ENCODE measurements around the gene DGKI. TPM values are rescaled to one million over a fixed set of nuclear protein-coding genes. Genes with fewer than 3 reads are reported as not detected.

Gene DGKI
- total and polyA plus RNA-seq, 2 donors (not counting 1 experiment from before 2014, with no cell fraction given) = not detected

DNA sequence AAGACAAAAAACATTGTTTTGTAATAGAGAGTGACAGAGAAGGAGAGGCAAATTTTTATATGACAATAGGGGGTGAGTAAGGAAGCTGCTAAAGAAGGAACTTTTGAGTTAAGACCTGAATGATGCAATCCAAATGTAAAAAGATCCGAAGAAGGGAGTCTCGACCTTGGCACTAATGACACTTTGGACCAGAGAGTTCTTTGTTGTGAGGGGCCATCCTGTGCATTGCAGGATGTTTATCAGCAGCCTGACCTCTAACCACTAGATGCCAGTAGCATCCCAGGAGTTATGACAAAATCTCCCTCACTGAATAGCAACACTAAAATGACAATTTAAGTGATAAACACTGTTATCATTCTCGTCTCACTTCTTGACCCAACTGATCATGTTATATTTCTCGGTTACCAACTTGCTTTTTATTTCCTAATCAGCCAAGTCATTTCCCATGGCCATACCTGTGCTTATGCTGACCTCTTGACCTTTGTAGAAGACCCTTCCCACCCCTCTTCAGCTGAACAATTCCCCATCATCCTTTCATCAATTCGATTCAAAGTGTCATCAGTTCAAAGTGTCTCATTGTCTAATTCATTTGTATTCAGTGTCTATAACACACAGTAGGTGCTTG lies 30.0 kb downstream of the DGKI start:
- Mint-ChIP-seq H3K4me3 (no peak overlapping the region), H3K4me1 (no peaks in the 10 kb centered on the region), H3K27ac (no peak overlapping the region), H3K9me3 (ENCODE audit: insufficient read depth) (no peaks in the 10 kb centered on the region), H3K27me3 (peaks cover 14% of the 10 kb centered on the region)
- Histone ChIP-seq H3K79me2 (ENCODE audit: control insufficient read depth, insufficient read depth, low read length) (no peaks in the 10 kb centered on the region), H3K4me3 (ENCODE audit: control extremely low read depth in 1 of 5, extremely low read depth in 1 of 5, insufficient read depth in 1 of 5, low read depth in 2 of 5, low read length in 4 of 5) (no peak overlapping the region), H3K4me2 (replicated peaks; ENCODE audit: low read depth, low read length, poor library complexity, severe bottlenecking) (no peak overlapping the region), H3K9ac (ENCODE audit: low read length) (no peak overlapping the region), H3K27ac (ENCODE audit: low read length in 2 of 2) (no peak overlapping the region), H3K36me3 (replicated peaks in 1 of 2; ENCODE audit: control extremely low read depth in 1 of 2, control insufficient read depth in 1 of 2, extremely low read depth in 1 of 2, insufficient read depth in 2 of 2, low read length in 1 of 2) (no peaks in the 10 kb centered on the region), H4K20me1 (ENCODE audit: control insufficient read depth, insufficient read depth, low read length, poor library complexity, severe bottlenecking) (no peaks in the 10 kb centered on the region), H2AFZ (ENCODE audit: insufficient read depth, low read depth, low read length, poor library complexity, severe bottlenecking) (no peak overlapping the region), H3K4me1 (ENCODE audit: control insufficient read depth in 2 of 2, insufficient read depth in 2 of 2, low read length in 2 of 2) (no peaks in the 10 kb centered on the region), H3K9me3 (ENCODE audit: control extremely low read depth in 1 of 3, control insufficient read depth in 2 of 3, insufficient read depth in 1 of 3, low read length in 2 of 3) (no peaks in the 10 kb centered on the region), H3K27me3 (replicated peaks in 1 of 4; ENCODE audit: control extremely low read depth in 1 of 4, control insufficient read depth in 3 of 4, insufficient read depth in 4 of 4, low read length in 3 of 4) (no peaks in the 10 kb centered on the region)
- POLR2A ChIA-PET = no interaction called here
- TF ChIP-seq, protein P1, sequence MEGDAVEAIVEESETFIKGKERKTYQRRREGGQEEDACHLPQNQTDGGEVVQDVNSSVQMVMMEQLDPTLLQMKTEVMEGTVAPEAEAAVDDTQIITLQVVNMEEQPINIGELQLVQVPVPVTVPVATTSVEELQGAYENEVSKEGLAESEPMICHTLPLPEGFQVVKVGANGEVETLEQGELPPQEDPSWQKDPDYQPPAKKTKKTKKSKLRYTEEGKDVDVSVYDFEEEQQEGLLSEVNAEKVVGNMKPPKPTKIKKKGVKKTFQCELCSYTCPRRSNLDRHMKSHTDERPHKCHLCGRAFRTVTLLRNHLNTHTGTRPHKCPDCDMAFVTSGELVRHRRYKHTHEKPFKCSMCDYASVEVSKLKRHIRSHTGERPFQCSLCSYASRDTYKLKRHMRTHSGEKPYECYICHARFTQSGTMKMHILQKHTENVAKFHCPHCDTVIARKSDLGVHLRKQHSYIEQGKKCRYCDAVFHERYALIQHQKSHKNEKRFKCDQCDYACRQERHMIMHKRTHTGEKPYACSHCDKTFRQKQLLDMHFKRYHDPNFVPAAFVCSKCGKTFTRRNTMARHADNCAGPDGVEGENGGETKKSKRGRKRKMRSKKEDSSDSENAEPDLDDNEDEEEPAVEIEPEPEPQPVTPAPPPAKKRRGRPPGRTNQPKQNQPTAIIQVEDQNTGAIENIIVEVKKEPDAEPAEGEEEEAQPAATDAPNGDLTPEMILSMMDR (IDR thresholded peaks at IDR 0.05) = no peak
- CTCF ChIA-PET = no interaction called here
- DNase-seq = no peak
- ATAC-seq (ENCODE audit: low read depth) = no peak
- intact Hi-C loops (cut with micrococcal nuclease) = no loop called here
- WGBS (ENCODE audit: insufficient coverage) = 86% methylated on average over 2 of the region's 5 CpGs

GRCh38 chr7:137813541-137813940 lies 33.2 kb downstream of the DGKI start:
- H4K20me1 ChIP-seq (ENCODE audit: control insufficient read depth, insufficient read depth, low read length, poor library complexity, severe bottlenecking) = no peaks in the 10 kb centered on the region
- CTCF ChIA-PET = no interaction called here
- no peaks in the 10 kb centered on the region for H3K79me2 ChIP-seq (ENCODE audit: control insufficient read depth, insufficient read depth, low read length)

More at GRCh38 chr7:137813541-137813940, 33.2 kb downstream of the DGKI start:
- no peak overlapping the region for H3K4me2 ChIP-seq (replicated peaks; ENCODE audit: low read depth, low read length, poor library complexity, severe bottlenecking)
- H2AFZ ChIP-seq (ENCODE audit: insufficient read depth, low read depth, low read length, poor library complexity, severe bottlenecking) = no peak overlapping the region
- no peaks in the 10 kb centered on the region for H3K4me1 ChIP-seq (ENCODE audit: control insufficient read depth in 2 of 2, insufficient read depth in 2 of 2, low read length in 2 of 2)
- no peaks in the 10 kb centered on the region for H3K36me3 ChIP-seq (replicated peaks in 1 of 2; ENCODE audit: control extremely low read depth in 1 of 2, control insufficient read depth in 1 of 2, extremely low read depth in 1 of 2, insufficient read depth in 2 of 2, low read length in 1 of 2)
- Mint-ChIP-seq H3K4me1 (no peaks in the 10 kb centered on the region), H3K9me3 (ENCODE audit: insufficient read depth) (no peaks in the 10 kb centered on the region), H3K4me3 (no peak overlapping the region), H3K27ac (no peak overlapping the region), H3K27me3 (peaks cover 14% of the 10 kb centered on the region)
- no peaks in the 10 kb centered on the region for H3K9me3 ChIP-seq (ENCODE audit: control extremely low read depth in 1 of 3, control insufficient read depth in 2 of 3, insufficient read depth in 1 of 3, low read length in 2 of 3)
- no peak for ATAC-seq (ENCODE audit: low read depth)
- H3K4me3 ChIP-seq (ENCODE audit: control extremely low read depth in 1 of 5, extremely low read depth in 1 of 5, insufficient read depth in 1 of 5, low read depth in 2 of 5, low read length in 4 of 5) = no peak overlapping the region
- DNase-seq = no peak
- WGBS (ENCODE audit: insufficient coverage) = no CpG with 5 or more reads among the region's 1 CpG
- H3K27me3 ChIP-seq (replicated peaks in 1 of 4; ENCODE audit: control extremely low read depth in 1 of 4, control insufficient read depth in 3 of 4, insufficient read depth in 4 of 4, low read length in 3 of 4) = no peaks in the 10 kb centered on the region
- intact Hi-C loops (cut with micrococcal nuclease) = no loop called here
- POLR2A ChIA-PET = no interaction called here
- no peak overlapping the region for H3K27ac ChIP-seq (ENCODE audit: low read length in 2 of 2)
- H3K9ac ChIP-seq (ENCODE audit: low read length) = no peak overlapping the region
- TF ChIP-seq, protein P1 (IDR thresholded peaks at IDR 0.05) = no peak
- no peak for TF ChIP-seq EZH2 (IDR thresholded peaks at IDR 0.05; ENCODE audit: borderline replicate concordance, insufficient read depth, low read depth, low read length, poor library complexity, severe bottlenecking)

Measured in B cell (primary cell).